MG63 (cell line): ENCODE results near the gene MXI1. TPM values are rescaled to one million over a fixed set of nuclear protein-coding genes. Genes with fewer than 3 reads are reported as not detected.

Source experiments
- DNase-seq: peaks from one replicate; pipeline ENCODE4 v3.0.0-alpha.2; 2020
- H3K27me3 ChIP-seq: fragments of 250-450 bp; sonication (Bioruptor Pico); 2 replicates; pipeline ENCODE4 v1.5.1; 2020; ENCODE audit warnings: mild to moderate bottlenecking, moderate library complexity
- H3K36me3 ChIP-seq: fragments of 250-450 bp; sonication (Bioruptor Pico); 2 replicates; pipeline ENCODE4 v1.5.1; 2020; ENCODE audit warnings: mild to moderate bottlenecking, moderate library complexity
- H3K4me3 ChIP-seq: fragments of 250-450 bp; sonication (Bioruptor Pico); 2 replicates; pipeline ENCODE4 v1.5.1; 2020; ENCODE audit warnings: mild to moderate bottlenecking, moderate library complexity
- H3K9me3 ChIP-seq: fragments of 250-450 bp; sonication (Bioruptor Pico); 2 replicates; pipeline ENCODE4 v1.5.1; 2020; ENCODE audit warnings: mild to moderate bottlenecking, moderate library complexity
- total RNA-seq: library from RNA; depleted of rRNA; stranded (reverse); fragments of >200 nt; shearing (Covaris generic); gene quantifications from 2 replicates; pipeline ENCODE4 v1.2.3, GENCODE V29; 2014; ENCODE audit warnings: low replicate concordance

MXI1 gene
- total RNA-seq, 1 experiment from 2014 or later: 13.0 TPM

DNA sequence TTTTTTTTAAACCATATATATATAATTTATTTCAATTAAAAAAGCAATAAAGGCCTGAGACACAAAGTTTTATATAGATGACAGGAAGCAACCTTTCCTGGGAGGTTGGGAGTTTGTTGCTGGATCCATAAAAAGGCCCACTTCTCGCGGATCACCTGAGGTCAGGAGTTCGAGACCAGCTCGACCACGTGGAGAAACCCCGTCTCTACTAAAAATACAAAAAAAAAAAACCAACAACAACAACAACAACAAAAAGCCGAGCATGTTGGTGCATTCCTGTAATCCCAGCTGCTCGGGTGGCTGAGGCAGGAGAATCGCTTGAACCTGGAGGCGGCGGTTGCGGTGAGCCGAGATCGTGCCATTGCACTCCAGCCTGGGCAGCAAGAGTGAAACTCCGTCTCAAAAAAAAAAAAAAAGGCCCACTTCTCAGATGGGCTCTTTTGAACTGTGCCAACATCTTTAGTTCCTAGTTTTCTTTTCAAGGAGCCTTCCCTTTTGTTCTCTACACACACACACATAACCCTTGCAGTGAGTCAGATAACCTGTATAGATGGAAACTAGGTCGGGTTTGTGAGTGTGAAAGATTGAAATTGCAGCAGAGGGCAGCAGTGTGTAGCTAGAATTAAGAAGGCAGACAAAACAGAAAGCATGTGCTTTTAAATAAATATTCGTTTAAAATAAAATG lies 98.5 kb downstream of the MXI1 start:
- Histone ChIP-seq H3K4me3 (peak overlapping the region; percentile 82), H3K9me3 (no peaks in the 10 kb centered on the region), H3K27me3 (no peaks in the 10 kb centered on the region), H3K36me3 (peaks cover 29% of the 10 kb centered on the region)
- DNase-seq: peak; percentile 44

- H3K27me3 ChIP-seq: no peaks in the 10 kb centered on the region
- no peak for DNase-seq
- H3K9me3 ChIP-seq: no peaks in the 10 kb centered on the region
- peaks cover 24% of the 10 kb centered on the region for H3K36me3 ChIP-seq
- peak overlapping the region; percentile 14 for H3K4me3 ChIP-seq
Measured at GRCh38 chr10:110306452-110306768, 99.0 kb downstream of the MXI1 start.

DNA sequence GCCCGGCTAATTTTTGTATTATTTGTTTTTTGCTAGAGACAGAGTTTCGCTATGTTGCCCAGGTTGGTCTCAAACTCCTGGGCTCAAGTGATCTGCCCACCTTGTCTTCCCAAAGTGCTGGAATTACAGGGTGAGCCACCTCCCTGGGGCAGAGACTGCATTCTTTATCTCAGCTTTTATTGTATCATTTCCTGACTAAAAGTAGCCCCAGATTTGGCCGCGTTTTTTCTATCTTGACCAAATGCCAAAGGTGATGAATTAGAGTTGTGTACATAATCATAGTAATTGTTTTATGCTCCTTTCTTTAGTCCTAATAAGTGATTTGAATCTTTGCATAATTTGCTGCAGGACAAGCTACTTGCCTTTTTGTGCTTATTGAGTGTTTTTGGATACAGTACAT lies 100.4 kb downstream of the MXI1 start:
- no peaks in the 10 kb centered on the region for H3K27me3 ChIP-seq
- H3K36me3 ChIP-seq: peaks cover 10% of the 10 kb centered on the region
- peak; percentile 15 for DNase-seq
- no peaks in the 10 kb centered on the region for H3K9me3 ChIP-seq
- H3K4me3 ChIP-seq: no peak overlapping the region

DNA sequence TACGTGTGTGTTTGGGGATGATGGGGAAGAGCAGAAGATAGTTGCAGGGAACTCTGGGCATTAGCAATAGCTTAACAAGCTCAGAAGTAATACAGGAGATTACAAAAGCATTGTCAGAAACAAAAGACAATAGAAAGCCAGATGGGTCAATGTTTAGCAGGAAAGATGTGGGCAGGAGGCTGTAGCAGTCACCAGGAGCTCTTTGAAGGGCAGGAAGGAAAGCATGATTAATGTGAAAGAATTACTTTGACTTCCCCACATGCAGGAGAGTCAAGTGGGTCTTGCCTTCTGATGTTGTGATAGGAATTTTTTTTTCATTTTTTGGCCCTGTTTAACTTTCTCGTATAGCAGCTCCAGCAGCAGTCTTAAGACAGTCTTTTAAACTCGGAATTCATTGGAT lies 103.3 kb downstream of the MXI1 start:
- DNase-seq: no peak
- H3K4me3 ChIP-seq: no peak overlapping the region
- H3K9me3 ChIP-seq: no peaks in the 10 kb centered on the region
- no peaks in the 10 kb centered on the region for H3K36me3 ChIP-seq
- H3K27me3 ChIP-seq: no peaks in the 10 kb centered on the region

- DNase-seq: peak; percentile 10
- H3K36me3 ChIP-seq: no peaks in the 10 kb centered on the region
- no peaks in the 10 kb centered on the region for H3K27me3 ChIP-seq
- no peaks in the 10 kb centered on the region for H3K9me3 ChIP-seq
- H3K4me3 ChIP-seq: no peak overlapping the region
Measured at GRCh38 chr10:110311357-110311949, 104.0 kb downstream of the MXI1 start.

DNA sequence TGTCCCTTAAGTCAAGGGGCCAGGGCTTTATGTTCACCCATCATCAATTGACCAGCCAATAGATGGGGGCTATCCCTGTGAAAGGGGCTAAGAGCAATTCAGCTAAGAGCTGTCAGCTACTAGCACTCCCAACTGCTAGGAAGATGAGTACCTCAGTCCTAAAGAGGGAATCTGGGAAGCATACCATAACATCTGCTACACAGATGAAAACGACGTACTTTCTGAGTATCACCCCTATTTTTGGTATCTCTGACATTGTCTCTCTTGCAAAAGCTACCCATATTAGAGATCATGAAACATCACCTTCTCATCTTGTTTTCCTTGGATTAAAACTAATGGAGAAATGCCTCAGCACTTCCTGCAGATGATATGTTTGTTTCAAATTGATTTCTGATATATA lies 104.8 kb downstream of the MXI1 start:
- no peaks in the 10 kb centered on the region for H3K9me3 ChIP-seq
- H3K4me3 ChIP-seq: no peak overlapping the region
- no peaks in the 10 kb centered on the region for H3K36me3 ChIP-seq
- no peaks in the 10 kb centered on the region for H3K27me3 ChIP-seq
- no peak for DNase-seq

DNA sequence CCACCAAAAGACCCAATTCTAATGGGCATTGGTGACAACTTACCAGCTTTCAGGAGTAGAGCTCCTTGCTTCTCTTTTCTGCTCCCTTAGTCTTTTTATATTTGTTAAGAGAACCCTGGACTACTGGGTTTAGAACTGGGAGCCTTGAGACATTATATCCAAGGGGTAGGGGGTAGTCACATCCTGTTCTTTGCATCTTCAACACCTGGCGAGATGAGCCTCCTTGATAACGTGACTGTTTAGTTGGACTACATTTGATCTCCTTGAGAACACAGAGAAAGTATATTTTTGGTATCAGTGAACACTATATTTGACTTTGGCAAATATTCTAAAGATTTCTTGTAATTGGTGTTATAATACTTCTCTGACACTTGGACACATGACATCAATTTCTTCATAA lies 106.3 kb downstream of the MXI1 start:
- Histone ChIP-seq H3K27me3 (no peaks in the 10 kb centered on the region), H3K36me3 (no peaks in the 10 kb centered on the region), H3K4me3 (no peak overlapping the region), H3K9me3 (no peaks in the 10 kb centered on the region)
- no peak for DNase-seq

- peaks cover 12% of the 10 kb centered on the region for H3K9me3 ChIP-seq
- no peaks in the 10 kb centered on the region for H3K36me3 ChIP-seq
- no peaks in the 10 kb centered on the region for H3K27me3 ChIP-seq
- no peak overlapping the region for H3K4me3 ChIP-seq
- peak; percentile 11 for DNase-seq
Measured at GRCh38 chr10:110317866-110318850, 110.8 kb downstream of the MXI1 start.

- Histone ChIP-seq H3K4me3 (no peak overlapping the region), H3K9me3 (peaks cover 12% of the 10 kb centered on the region), H3K27me3 (no peaks in the 10 kb centered on the region), H3K36me3 (no peaks in the 10 kb centered on the region)
- no peak for DNase-seq
Measured at GRCh38 chr10:110321869-110322620, 114.6 kb downstream of the MXI1 start.

- Histone ChIP-seq H3K36me3 (no peaks in the 10 kb centered on the region), H3K9me3 (peaks cover 12% of the 10 kb centered on the region), H3K4me3 (no peak overlapping the region), H3K27me3 (no peaks in the 10 kb centered on the region)
- DNase-seq: peak; percentile 55
Measured at GRCh38 chr10:110323503-110323902, 116.1 kb downstream of the MXI1 start.

DNA sequence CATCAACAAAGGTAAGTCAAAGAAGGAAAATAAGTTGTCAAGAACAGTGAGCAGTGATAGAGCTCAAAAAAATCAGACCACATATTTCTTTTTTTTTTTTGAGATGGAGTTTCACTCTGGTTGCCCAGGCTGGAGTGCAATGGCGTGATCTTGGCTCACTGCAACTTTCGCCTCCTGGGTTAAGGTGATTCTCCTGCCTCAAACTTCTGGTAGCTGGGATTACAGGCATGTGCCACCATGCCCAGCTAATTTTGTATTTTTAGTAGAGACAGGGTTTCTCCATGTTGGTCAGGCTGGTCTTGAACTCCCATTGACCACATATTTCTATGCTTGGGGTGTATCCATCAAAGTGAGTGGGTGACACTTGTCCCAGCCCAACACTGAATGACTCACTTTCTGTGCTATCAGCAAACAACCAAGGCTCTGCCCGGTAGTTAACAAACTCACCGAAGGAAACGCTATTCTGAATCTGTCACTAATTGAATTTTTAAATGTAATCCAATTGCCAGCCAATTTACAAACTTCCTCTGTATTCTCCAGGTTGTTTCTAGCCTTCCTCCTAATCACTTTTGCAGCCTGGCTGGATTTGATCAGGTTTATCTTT lies 116.9 kb downstream of the MXI1 start:
- Histone ChIP-seq H3K9me3 (peaks cover 12% of the 10 kb centered on the region), H3K27me3 (no peaks in the 10 kb centered on the region), H3K4me3 (no peak overlapping the region), H3K36me3 (no peaks in the 10 kb centered on the region)
- no peak for DNase-seq

DNA sequence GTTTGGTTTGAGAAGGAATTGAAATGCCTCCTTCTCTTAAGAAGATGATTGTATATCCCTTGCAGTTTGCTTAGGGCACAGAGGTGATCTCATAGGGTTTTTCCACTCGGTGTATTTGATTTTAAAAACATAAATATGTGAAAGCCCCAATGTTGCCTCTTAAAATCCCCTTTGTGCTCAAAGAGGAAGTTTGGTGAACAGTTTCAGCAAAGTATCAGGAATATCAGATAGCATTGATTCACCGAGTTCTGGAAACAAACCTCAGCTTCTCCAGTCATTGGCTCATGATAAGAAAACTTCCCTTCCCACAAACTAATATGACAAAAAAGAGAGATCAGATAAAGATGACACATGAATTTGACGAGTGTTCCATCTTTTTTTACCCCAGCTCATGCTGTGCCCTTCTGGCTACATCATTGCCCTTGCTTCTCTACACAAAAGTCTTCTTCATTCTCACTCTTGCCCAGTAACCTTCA lies 117.4 kb downstream of the MXI1 start:
- H3K4me3 ChIP-seq: no peak overlapping the region
- H3K9me3 ChIP-seq: peaks cover 12% of the 10 kb centered on the region
- no peaks in the 10 kb centered on the region for H3K27me3 ChIP-seq
- H3K36me3 ChIP-seq: no peaks in the 10 kb centered on the region
- DNase-seq: no peak

- peaks cover 5% of the 10 kb centered on the region for H3K9me3 ChIP-seq
- H3K4me3 ChIP-seq: no peak overlapping the region
- no peaks in the 10 kb centered on the region for H3K27me3 ChIP-seq
- no peaks in the 10 kb centered on the region for H3K36me3 ChIP-seq
- DNase-seq: no peak
Measured at GRCh38 chr10:110326351-110327032, 119.1 kb downstream of the MXI1 start.

DNA sequence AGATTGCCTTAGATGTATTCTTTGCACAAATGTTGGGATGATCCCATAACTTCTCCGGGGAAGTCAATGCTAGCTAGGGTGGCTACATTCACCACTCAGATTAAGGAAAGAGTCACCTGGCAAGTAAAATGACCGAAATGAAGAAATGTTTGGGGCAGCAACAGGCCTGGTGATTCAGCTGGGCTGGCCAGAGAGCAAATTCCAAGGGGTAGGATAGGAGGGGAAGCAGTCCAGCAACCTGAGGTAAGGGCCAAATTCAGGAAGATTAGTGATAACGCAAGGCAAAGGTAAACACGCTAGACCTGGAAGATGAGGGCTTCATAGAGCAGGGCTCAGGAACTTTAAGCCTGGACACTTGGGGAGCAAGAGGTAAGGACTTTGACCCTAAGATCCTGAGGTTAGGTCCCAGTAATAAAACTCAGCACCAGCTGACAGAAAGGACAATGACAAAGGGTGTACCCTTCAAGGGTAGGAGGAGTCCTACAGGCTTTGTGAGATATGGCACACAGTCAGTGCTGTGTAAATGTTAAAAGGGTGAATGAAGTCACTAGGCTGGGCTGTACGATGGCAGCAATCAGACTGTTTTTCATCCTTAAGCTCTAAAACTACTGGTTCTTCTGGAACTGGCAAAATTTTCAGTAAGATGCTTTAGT lies 120.0 kb downstream of the MXI1 start:
- no peaks in the 10 kb centered on the region for H3K27me3 ChIP-seq
- DNase-seq: peak; percentile 6
- peaks cover 5% of the 10 kb centered on the region; the same call in 1 of the 2 replicates for H3K9me3 ChIP-seq
- H3K4me3 ChIP-seq: no peak overlapping the region
- no peaks in the 10 kb centered on the region for H3K36me3 ChIP-seq

DNA sequence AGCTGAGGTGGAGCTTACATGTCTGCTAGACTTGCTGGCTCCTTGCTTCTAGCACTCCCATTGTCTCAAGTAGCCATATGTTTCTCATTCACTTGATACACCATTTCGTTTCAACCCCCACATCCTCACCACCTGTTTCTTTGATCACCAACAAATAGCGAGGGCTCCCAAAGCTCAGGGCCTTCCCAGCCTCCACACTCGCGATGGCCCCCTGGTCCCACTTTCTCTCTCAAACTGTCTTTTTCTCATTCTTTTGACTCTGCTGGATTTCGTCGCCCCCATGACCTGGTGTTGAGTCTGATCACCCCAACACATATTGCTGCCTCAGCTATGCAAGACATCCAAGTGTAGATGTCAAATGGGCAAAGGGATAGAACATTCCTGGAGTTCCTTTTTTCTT lies 123.3 kb downstream of the MXI1 start:
- Histone ChIP-seq H3K36me3 (no peaks in the 10 kb centered on the region), H3K27me3 (no peaks in the 10 kb centered on the region), H3K4me3 (no peak overlapping the region), H3K9me3 (peaks cover 5% of the 10 kb centered on the region; the same call in 1 of the 2 replicates)
- DNase-seq: no peak
